Mucosa of descending colon (tissue), 3 donors: ENCODE measurements around the gene ZNF496. TPM values are rescaled to one million over a fixed set of nuclear protein-coding genes. Genes with fewer than 3 reads are reported as not detected.
"Not testable (repeated sequence)": the region's sequence is repeated elsewhere in the genome, so short reads cannot be mapped to it uniquely, and the experiment has no call there.

Experiments used
- ATAC-seq: fragments of 200-7000 bp; cut with Tn5 transposase; one replicate; pipeline ENCODE4 v1.9.1; 2020; ENCODE audit warnings: mild to moderate bottlenecking, moderate library complexity
- DNase-seq, 3 donors: peaks; one replicate each; pipeline ENCODE4 v3.0.0-alpha.2; 2020
- H3K36me3 ChIP-seq: fragments of 200-600 bp; one replicate; pipeline ENCODE4 v1.8.0; 2021; ENCODE audit warnings: low read depth, mild to moderate bottlenecking
- H3K4me1 ChIP-seq: fragments of 200-600 bp; one replicate; pipeline ENCODE4 v1.8.0; 2021; ENCODE audit warnings: low read depth, mild to moderate bottlenecking
- H3K4me3 ChIP-seq: fragments of 200-600 bp; one replicate; pipeline ENCODE4 v1.8.0; 2021; ENCODE audit warnings: mild to moderate bottlenecking
- H3K9me3 ChIP-seq: fragments of 200-600 bp; one replicate; pipeline ENCODE4 v1.8.0; 2021; ENCODE audit warnings: mild to moderate bottlenecking
- CTCF ChIP-seq: fragments of 200-600 bp; IDR thresholded peaks from one replicate; pipeline ENCODE4 v1.8.0; 2022; ENCODE audit warnings: antibody characterized with exemption, mild to moderate bottlenecking
- intact Hi-C, 2 donors: fragments of 100-400 bp; cut with DNase I in 1 of 2; cut with micrococcal nuclease in 1 of 2; formaldehyde crosslinking; loops; one replicate each; pipeline versions ENCODE4 v1.11.0 to v1.11.1; 2022; cut with DNase I, micrococcal nuclease
- long read RNA-seq, 2 donors: library from polyadenylated mRNA; unstranded; transcript quantifications; one replicate each; pipeline ENCODE4 v2.0.0, GENCODE V29; 2019 to 2021
- total RNA-seq, 3 donors: library from RNA; stranded (reverse); fragmentation: NEBNext Ultra II Directional in 2 of 3; extraction: Animal tissue kit (Norgen Biotek cat#: 25700) in 2 of 3; gene quantifications; one replicate each; pipeline versions ENCODE4 v1.2.1 to v1.2.4, GENCODE V29; 2021 to 2023
- donor health status: DM: no; HTN: no; CAD: no; lungs with moderate emphysema.
- donor health status: DM: no; HTN: no; CAD: no.
- donor health status: DM: no; HTN: yes; CAD: no.

Gene ZNF496
- 10 to 100 TPM; 13.3 to 26.5 (median 18.0) TPM for total RNA-seq
- long read RNA-seq, donor 1, full-length matches to known transcripts = 2 of 25 reads
- long read RNA-seq, donor 1, partial matches to known transcripts = 2 of 25 reads
- long read RNA-seq, donor 1, other reads (novel, unspliced or antisense) = 21 of 25 reads
- long read RNA-seq, donor 2, full-length matches to known transcripts = 1 of 2 reads
- long read RNA-seq, donor 2, partial matches to known transcripts = 0 of 2 reads
- long read RNA-seq, donor 2, other reads (novel, unspliced or antisense) = 1 of 2 reads

- Histone ChIP-seq H3K9me3 (no peaks in the 10 kb centered on the region), H3K4me3 (peak within 1 kb of the TSS; percentile 94), H3K4me1 (peaks cover 15% of the 10 kb centered on the region), H3K36me3 (no peaks in the 10 kb centered on the region)
- peak; percentile 81 for ATAC-seq
- intact Hi-C loops = no loop called here
- TF ChIP-seq CTCF = no peak
- DNase-seq = peak; percentile 78 to 85 (median 84)
Observed at GRCh38 chr1:247331525-247332214, at the start of gene ZNF496. Gene ZNF496 (minus strand): TSS chr1:247331867. CDS start chr1:247329578, 2,289 bp downstream.

GRCh38 chr1:247378334-247379073 lies 46.8 kb upstream of the ZNF496 start:
- Histone ChIP-seq H3K4me1 (no peaks in the 10 kb centered on the region), H3K4me3 (no peak overlapping the region), H3K9me3 (no peaks in the 10 kb centered on the region), H3K36me3 (no peaks in the 10 kb centered on the region)
- ATAC-seq = no peak
- no peak for TF ChIP-seq CTCF
- DNase-seq = no peak
- intact Hi-C loops = no loop called here

- H3K9me3 ChIP-seq, ATAC-seq, H3K4me3 ChIP-seq, intact Hi-C loops, DNase-seq, H3K4me1 ChIP-seq, H3K36me3 ChIP-seq: not testable (repeated sequence)
Observed at GRCh38 chr1:247377656-247378055, 46.0 kb upstream of the ZNF496 start.

- Histone ChIP-seq H3K9me3 (no peaks in the 10 kb centered on the region), H3K4me3 (no peak overlapping the region), H3K36me3 (no peaks in the 10 kb centered on the region), H3K4me1 (no peaks in the 10 kb centered on the region)
- intact Hi-C loops = no loop called here
- no peak for DNase-seq
- TF ChIP-seq CTCF = no peak
- ATAC-seq = no peak
Observed at GRCh38 chr1:247376659-247377058, 45.0 kb upstream of the ZNF496 start.

GRCh38 chr1:247375747-247376146 lies 44.1 kb upstream of the ZNF496 start:
- Histone ChIP-seq H3K4me3 (no peak overlapping the region), H3K9me3 (no peaks in the 10 kb centered on the region), H3K4me1 (no peaks in the 10 kb centered on the region), H3K36me3 (no peaks in the 10 kb centered on the region)
- ATAC-seq = no peak
- no peak for TF ChIP-seq CTCF
- no peak for DNase-seq
- intact Hi-C loops = no loop called here

GRCh38 chr1:247374651-247375334 lies 43.1 kb upstream of the ZNF496 start:
- not testable (repeated sequence) for ATAC-seq, H3K9me3 ChIP-seq

More at GRCh38 chr1:247374651-247375334, 43.1 kb upstream of the ZNF496 start:
- DNase-seq, H3K4me3 ChIP-seq, intact Hi-C loops, H3K36me3 ChIP-seq, H3K4me1 ChIP-seq: not testable (repeated sequence)
